Measurements from ENCODE around the gene LRP1B.

LRP1B gene

DNA sequence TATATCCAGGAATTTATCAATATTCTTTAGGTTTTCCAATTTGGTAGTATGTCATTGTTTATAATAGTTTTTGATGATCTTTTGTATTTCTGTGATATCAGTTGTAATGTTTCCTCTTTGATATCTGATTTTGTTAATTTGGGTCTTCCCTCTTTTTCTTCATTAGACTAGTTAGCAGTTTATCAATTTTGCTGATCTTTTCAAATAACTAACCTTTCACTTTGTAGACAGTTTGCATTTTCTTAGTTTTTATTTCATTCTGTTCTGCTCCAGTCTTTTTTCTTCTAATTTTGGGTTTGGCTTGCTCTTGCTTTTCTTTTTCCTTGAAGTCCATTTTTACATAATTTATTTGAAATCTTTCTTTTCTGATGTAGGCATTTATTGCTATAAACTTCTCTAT lies 824.4 kb downstream of the LRP1B start:
- no peak for TF ChIP-seq CTCF (IDR thresholded peaks at IDR 0.05; ENCODE audit: unreplicated experiment in 3 of 3)
- H3K9me3 Mint-ChIP-seq: peaks cover 4% of the 10 kb centered on the region
- no peaks in the 10 kb centered on the region for H3K4me1 Mint-ChIP-seq
- no peak overlapping the region for H3K27ac Mint-ChIP-seq
- no peaks in the 10 kb centered on the region for H3K27me3 Mint-ChIP-seq (ENCODE audit: low read depth)
- H3K4me3 Mint-ChIP-seq: no peak overlapping the region
- H3K36me3 Mint-ChIP-seq (ENCODE audit: low read depth): no peaks in the 10 kb centered on the region

- no peak for TF ChIP-seq CTCF (IDR thresholded peaks at IDR 0.05; ENCODE audit: unreplicated experiment in 3 of 3)
- Mint-ChIP-seq H3K4me3 (no peak overlapping the region), H3K4me1 (no peaks in the 10 kb centered on the region), H3K36me3 (ENCODE audit: low read depth) (no peaks in the 10 kb centered on the region), H3K27ac (no peak overlapping the region), H3K27me3 (ENCODE audit: low read depth) (no peaks in the 10 kb centered on the region), H3K9me3 (peaks cover 4% of the 10 kb centered on the region)
Observed at GRCh38 chr2:141301551-141301950, 829.3 kb downstream of the LRP1B start.

GRCh38 chr2:141280037-141280436 lies 850.8 kb downstream of the LRP1B start:
- no peak overlapping the region for H3K4me3 Mint-ChIP-seq
- no peaks in the 10 kb centered on the region for H3K27me3 Mint-ChIP-seq (ENCODE audit: low read depth)
- no peaks in the 10 kb centered on the region for H3K36me3 Mint-ChIP-seq (ENCODE audit: low read depth)
- H3K9me3 Mint-ChIP-seq: peaks cover 3% of the 10 kb centered on the region
- no peak for TF ChIP-seq CTCF (IDR thresholded peaks at IDR 0.05; ENCODE audit: unreplicated experiment in 3 of 3)
- no peak overlapping the region for H3K27ac Mint-ChIP-seq
- no peaks in the 10 kb centered on the region for H3K4me1 Mint-ChIP-seq

GRCh38 chr2:141271346-141271745 lies 859.5 kb downstream of the LRP1B start:
- Mint-ChIP-seq H3K4me1 (no peaks in the 10 kb centered on the region), H3K4me3 (no peak overlapping the region), H3K36me3 (ENCODE audit: low read depth) (peaks cover 9% of the 10 kb centered on the region)

DNA sequence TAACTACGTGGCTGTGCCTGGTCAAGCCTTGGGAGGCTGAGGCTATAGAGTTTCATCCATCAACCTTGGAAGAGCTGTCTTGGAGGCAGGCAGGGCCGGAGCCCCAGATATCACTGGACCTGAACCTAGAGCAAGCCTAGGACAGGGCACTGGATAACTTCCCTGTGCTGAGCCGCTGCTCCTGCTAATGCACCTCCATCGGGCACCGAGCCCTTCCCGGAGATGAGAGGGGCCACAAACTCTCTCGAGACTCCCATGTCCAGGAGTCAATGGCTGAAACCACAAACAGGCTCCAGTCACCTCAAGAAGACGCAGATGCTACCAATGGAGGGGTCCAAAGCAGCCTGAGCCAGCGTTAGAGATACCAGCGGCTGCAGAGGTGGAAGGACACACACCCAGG lies 866.0 kb downstream of the LRP1B start:
- TF ChIP-seq CTCF (IDR thresholded peaks at IDR 0.05; ENCODE audit: unreplicated experiment in 3 of 3): no peak
- Mint-ChIP-seq H3K36me3 (ENCODE audit: low read depth) (no peaks in the 10 kb centered on the region), H3K27me3 (ENCODE audit: low read depth) (no peaks in the 10 kb centered on the region), H3K4me3 (no peak overlapping the region), H3K9me3 (peaks cover 15% of the 10 kb centered on the region), H3K4me1 (no peaks in the 10 kb centered on the region), H3K27ac (no peak overlapping the region)

More at GRCh38 chr2:141271346-141271745, 859.5 kb downstream of the LRP1B start:
- Mint-ChIP-seq H3K9me3 (peaks cover 33% of the 10 kb centered on the region), H3K27ac (no peak overlapping the region), H3K27me3 (ENCODE audit: low read depth) (no peaks in the 10 kb centered on the region)
- no peak for TF ChIP-seq CTCF (IDR thresholded peaks at IDR 0.05; ENCODE audit: unreplicated experiment in 3 of 3)

DNA sequence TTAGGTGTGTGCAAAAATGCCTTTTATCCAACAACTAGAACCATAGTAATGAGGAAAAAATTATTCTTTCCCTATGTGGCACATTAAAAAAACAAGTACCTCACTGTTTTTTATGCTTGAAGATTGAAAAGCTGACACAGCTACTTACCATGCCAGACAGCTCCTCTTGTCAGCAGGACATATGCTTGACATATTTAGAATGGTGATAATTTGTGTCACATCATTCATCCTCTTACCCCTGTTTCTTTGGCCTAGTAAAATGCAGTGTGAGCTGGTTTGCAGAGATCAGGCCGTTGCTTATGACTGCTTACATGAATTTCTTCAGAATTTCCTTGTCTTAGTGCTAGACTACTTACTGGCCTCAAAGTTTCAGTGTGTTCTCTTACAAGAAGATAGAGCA lies 869.9 kb downstream of the LRP1B start:
- no peaks in the 10 kb centered on the region for H3K4me1 Mint-ChIP-seq
- no peaks in the 10 kb centered on the region for H3K36me3 Mint-ChIP-seq (ENCODE audit: low read depth)
- H3K27ac Mint-ChIP-seq: no peak overlapping the region
- no peaks in the 10 kb centered on the region for H3K27me3 Mint-ChIP-seq (ENCODE audit: low read depth)
- H3K4me3 Mint-ChIP-seq: no peak overlapping the region
- no peak for TF ChIP-seq CTCF (IDR thresholded peaks at IDR 0.05; ENCODE audit: unreplicated experiment in 3 of 3)
- no peaks in the 10 kb centered on the region for H3K9me3 Mint-ChIP-seq

Data from nephron (organoid).